Measurements from ENCODE around the gene OSTF1.

OSTF1 gene, protein sequence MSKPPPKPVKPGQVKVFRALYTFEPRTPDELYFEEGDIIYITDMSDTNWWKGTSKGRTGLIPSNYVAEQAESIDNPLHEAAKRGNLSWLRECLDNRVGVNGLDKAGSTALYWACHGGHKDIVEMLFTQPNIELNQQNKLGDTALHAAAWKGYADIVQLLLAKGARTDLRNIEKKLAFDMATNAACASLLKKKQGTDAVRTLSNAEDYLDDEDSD

GRCh38 chr9:75087824-75088645, at the start of gene OSTF1, which contains the start of gene NMRK1:
Gene OSTF1, plus strand, starts transcription at chr9:75088514. Its CDS starts 179 bp downstream, at chr9:75088693.
Gene NMRK1, minus strand, starts transcription at chr9:75088155. Its CDS starts 5,040 bp downstream, at chr9:75083115.
- DNase-seq = peak; percentile 77 to 94 (median 86)

DNA sequence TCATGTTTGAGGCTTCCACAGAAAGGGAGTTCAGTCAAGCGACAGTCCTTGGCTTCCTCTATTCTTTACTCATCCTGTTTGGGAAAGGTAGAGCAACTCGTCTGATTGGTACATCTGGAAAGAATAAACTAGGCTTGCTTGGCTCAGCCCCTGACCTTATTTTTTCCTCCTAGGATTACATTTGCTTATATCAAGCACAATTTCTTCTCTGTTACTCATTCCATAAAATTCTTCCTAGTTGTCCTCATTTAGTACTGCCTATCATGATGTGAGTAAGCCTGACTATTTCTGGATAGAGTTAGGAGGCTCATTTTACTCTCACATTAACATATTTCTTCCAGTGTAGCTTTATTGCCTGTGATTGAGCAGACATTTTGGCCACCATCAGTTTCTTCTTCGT, 49.3 kb upstream of the OSTF1 start:
- DNase-seq = no peak

DNA sequence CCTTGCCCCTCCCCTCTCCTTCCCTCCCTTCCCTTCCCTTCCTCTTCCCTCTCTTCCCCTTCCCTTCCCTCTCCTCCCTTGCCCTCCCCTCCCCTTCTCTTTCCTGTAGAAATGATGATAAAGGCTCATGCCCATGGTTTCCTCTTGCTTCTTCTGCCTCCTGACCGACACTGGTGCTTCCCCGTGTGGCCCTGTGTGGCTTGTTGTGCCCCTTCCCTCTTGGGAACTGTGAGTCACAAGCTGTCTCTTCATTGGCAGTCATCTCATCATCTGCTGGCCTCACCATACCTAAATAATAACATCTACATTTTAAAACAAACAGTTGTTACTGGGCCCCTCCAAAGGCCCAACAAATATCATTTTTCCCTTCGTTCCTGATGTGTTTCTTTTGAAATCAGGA, 48.5 kb upstream of the OSTF1 start:
- no peak for DNase-seq

DNA sequence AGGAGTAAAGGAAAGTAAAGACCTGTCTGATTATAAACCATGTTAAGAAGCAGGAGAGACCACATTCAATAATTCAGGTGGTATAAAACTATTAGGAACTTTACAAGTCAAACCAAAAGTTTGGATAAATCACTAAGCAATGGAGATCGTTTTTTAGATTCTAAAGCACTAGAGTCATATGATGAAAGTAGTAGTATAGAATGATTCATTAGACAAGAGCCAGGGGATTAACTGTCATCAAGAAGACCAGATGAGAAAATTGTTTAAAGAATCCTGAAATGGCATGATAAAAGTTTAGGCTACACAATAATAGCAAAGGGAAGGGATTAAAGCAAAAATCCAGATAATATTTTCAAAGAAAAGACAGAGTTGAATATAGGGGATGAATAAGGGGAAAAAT, 47.3 kb upstream of the OSTF1 start:
- DNase-seq = no peak

GRCh38 chr9:75046725-75047345, 41.5 kb upstream of the OSTF1 start:
- DNase-seq = no peak

- no peak for DNase-seq
These were observed 40.8 kb upstream of the OSTF1 start for GRCh38 chr9:75047506-75047905.

- DNase-seq = no peak
These were observed 37.0 kb upstream of the OSTF1 start for GRCh38 chr9:75051285-75051684.

GRCh38 chr9:75053869-75054268, 34.4 kb upstream of the OSTF1 start:
- no peak for DNase-seq

DNA sequence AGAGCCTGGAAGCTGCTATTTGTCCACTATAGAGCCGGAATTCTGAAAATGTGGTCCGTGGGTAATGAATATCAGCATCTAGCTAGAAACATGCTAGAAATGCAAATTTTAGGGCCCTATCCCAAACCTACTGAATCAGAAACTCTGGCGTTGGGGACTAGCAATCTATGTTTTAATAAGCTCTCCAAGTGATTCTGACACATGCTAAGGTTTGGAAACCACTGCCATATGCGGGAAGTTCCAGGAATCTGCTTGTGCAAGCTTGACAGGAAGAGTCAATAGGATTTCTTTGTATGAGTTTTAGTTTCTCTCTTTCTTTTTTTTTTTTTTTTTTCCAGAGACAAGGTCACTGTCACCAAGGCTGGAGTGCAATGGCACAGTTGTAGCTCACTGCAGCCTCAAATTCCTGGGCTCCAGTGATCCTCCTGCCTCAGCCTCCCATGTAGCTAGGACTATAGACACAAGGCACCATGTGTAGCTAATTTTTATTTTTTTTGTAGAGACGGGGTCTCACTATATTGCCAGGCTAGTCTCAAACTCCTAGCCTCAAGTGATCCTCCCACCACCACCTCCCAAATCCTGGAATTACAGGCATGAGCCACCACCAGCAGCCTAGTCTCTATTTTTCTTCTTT, 33.8 kb upstream of the OSTF1 start:
- no peak for DNase-seq

GRCh38 chr9:75061169-75061568, 27.1 kb upstream of the OSTF1 start:
- no peak for DNase-seq

DNA sequence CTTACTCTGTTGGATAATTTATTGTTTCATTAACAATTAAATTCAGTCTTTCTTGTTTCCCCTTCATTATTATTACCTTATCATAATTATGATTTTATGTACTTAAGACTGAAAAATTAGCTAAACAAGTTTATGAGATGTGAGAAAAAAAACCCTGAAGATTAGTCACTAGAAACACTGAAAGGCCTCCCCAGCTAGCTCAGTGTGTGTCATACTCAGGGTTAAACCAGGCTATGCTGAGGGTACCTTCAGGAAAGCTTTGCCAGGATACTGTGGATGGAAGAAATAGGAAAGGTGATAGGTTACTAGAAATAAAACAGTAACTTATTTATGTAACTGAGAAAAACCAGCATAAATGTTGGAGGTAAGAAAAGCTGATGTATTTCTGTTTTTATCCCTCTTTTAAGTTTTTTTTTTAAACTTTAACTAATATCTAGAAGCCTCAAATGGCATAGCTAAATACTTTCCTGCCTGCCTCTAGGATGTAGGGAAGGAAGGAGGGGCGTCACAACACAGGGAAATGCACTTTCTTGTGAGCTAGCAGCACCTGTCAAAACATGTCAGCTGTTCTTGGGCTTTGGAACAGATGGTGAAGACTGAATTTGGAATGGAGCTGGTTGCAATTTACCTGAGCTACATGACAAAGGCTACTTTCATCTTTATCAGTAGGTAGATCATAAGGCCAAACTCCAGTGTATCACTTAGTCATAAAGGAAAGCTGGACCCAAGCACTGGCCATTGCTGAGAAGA, 24.6 kb upstream of the OSTF1 start:
- no peak for DNase-seq

DNA sequence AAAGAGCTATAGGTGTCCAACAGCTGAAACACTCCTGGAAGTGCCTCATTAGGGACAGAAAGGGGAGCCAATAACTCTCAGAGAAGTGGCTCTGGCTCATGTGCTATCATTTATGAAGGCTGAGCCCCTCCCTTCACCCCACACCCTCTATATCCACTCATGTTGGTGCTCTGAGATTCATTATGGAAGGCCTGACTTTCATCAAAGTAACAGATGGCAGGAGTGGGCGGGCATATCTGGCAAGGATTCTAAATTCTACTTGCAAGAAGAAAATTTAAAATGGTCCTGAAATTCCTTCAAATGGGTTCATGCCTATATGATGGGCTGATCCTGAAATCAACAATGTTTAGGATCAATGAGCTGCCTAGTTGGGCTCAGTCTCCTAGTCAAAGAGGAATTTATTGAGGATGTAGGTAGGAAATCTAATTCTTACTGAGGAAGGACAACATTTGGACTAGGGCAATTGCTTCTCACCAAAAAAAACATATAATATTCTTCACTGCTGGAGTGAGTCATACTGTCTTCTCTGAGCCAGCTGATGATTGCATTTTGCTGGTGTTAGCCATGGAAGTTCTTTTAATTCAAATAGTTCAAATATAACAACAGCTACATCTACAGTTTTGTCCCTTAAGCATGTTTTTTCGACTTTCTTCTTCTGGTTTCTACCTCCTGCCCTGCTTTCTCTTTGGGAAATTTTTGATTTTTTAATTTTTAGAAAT, 23.8 kb upstream of the OSTF1 start:
- DNase-seq = no peak

- no peak for DNase-seq
These were observed 22.8 kb upstream of the OSTF1 start for GRCh38 chr9:75065510-75065909.

DNA sequence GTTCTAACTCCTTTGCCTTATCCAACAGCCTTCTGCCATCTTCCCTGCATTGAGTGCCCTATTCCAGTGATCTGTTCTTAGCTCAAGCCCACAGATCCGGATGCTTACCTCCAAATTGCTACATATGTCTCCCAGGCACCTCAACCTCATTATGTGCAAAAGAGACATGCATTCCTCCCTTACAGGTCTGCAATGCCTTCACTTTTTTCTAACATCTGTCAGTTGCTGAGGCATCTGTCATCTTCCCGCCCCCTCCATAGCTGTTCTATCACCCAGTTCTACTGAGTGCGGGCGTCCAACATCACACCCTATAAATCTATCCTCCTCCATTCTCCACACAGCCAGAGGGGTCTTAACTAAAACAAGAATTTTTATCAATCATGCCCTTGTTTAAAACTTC, 20.4 kb upstream of the OSTF1 start:
- DNase-seq = no peak

DNA sequence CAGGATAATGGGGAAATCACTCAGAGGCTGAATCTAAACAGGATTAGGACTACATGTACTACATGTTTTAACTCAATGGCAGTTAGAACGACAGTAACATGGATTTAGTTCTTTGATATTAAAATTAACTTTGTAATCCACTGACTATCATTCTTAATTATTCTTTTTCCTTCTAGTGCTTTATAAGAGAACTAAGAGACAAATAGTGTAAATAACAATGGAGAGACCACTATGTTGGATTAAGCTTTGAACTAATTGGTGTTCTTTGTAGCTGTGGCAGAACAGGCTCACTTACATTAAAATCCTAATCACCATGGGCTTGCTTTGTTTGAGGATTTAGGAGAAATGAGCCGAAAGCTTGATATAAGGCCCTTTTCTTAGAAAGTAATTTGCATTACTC, 19.1 kb upstream of the OSTF1 start:
- no peak for DNase-seq

- peak; percentile 10 to 54 (median 42) for DNase-seq
These were observed 16.7 kb upstream of the OSTF1 start for GRCh38 chr9:75071530-75072122.

- no peak for DNase-seq
These were observed 15.4 kb upstream of the OSTF1 start for GRCh38 chr9:75072895-75073294.

DNA sequence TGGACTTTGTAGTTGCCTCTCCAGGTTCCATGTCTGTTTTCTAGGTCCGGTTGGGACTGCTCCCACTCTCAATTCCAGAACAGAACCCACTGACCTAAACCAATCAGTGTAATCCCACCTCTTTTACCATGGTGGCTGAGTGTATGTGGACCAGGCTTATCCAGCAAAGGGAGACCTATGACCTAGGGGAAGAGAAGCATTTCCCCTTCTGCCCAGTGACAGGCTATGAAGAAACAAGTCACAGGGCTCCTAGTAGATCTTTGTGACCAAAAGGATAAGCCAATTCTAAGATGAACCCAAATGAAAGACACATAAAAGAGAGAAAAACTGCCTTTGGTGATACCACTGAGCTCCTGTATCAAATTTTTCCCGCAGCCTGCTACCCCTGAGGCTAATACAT, 6.7 kb upstream of the OSTF1 start:
- no peak for DNase-seq

DNA sequence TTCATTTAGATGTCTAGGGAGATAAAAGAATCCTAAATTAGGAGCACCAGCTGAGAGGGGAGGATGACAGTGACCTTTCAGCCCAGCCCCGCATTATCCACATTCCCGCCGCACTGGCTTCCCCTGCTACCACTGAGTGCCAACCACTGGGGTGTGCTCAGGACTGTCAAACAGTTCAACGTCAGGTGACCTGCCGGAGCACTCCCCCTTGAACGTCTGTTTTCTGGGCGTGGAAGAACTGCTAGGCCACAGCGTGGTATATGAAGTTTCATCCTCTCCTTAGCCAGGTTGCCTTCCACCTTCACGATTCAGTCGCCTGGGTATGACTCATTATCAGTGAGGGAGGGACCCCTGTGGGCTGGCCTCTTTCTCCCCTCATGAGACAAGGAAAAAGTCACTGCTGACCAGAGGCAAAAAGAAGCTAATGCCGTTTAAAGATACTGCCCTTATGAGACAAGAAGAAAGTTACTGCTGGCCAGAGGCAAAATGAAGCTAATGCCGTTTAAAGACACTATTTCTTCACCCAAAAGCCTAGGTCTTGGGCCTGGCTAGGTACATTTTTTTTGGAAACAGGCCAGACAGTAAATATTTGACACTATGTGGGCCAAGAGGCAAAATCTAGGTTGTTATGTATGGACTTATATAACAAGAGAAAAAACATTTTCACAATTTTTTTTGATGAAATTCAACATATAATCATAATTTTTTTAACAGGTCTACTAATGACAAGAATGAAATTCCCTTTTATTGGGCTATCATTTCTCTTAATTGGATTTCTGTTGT, 4.9 kb upstream of the OSTF1 start:
- DNase-seq = no peak

- DNase-seq = no peak
These were observed 4.1 kb upstream of the OSTF1 start for GRCh38 chr9:75084081-75084672.
